ENCODE measurements around the gene TMEM144.
"Not testable (repeated sequence)": the region's sequence is repeated elsewhere in the genome, so short reads cannot be mapped to it uniquely, and the experiment has no call there.

Gene TMEM144

GRCh38 chr4:158250321-158250720 is 40.0 kb downstream of the TMEM144 start:
- no peaks in the 10 kb centered on the region for H3K36me3 ChIP-seq (ENCODE audit: control insufficient read depth, low read depth, low read length)
- no peaks in the 10 kb centered on the region for H3K27me3 ChIP-seq (ENCODE audit: control insufficient read depth, insufficient read depth, low read length)
- peaks cover 14% of the 10 kb centered on the region for H3K4me1 ChIP-seq (ENCODE audit: control insufficient read depth, low read depth, low read length)
- H3K27ac ChIP-seq (ENCODE audit: low read length): no peak overlapping the region
- no peak overlapping the region for H3K9ac ChIP-seq (ENCODE audit: low read length)
- no peak overlapping the region for H3K4me3 ChIP-seq (ENCODE audit: low read length)
- H3K9me3 ChIP-seq (ENCODE audit: control insufficient read depth, low read depth, low read length): no peaks in the 10 kb centered on the region

DNA sequence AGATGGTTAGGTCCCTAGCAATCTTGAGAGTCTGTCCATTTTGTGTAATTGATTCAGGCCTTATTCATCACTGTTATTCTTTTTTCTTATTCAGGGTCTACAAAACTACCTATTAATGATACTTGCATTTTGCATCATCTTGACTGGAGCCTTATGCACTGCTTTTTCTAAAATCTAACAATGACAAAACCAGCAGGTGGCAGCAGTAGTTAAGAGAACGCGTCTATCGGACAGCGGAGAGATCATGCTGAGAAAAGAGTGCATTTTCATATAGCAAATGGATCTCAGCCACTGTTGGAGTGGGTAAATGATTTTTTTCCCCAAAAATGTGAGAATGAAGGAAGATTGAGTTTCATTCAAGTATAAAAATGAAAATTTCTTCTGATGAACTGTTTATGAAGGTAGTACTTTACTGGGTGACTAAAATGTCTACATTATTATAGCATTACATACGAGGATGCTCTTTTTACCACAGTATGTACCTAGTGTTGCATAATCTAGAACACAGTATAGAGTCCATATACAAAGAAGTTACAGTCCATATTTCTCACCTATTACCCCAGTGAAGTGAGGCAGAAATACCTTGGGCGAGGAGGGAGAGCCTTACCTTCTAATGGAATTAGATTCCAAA is 43.2 kb downstream of the TMEM144 start:
- H3K9me3 ChIP-seq (ENCODE audit: control insufficient read depth, low read depth, low read length): no peaks in the 10 kb centered on the region
- H3K27ac ChIP-seq (ENCODE audit: low read length): no peak overlapping the region
- peaks cover 14% of the 10 kb centered on the region for H3K4me1 ChIP-seq (ENCODE audit: control insufficient read depth, low read depth, low read length)
- H3K36me3 ChIP-seq (ENCODE audit: control insufficient read depth, low read depth, low read length): no peaks in the 10 kb centered on the region
- H3K4me3 ChIP-seq (ENCODE audit: low read length): no peak overlapping the region
- no peaks in the 10 kb centered on the region for H3K27me3 ChIP-seq (ENCODE audit: control insufficient read depth, insufficient read depth, low read length)
- H3K9ac ChIP-seq (ENCODE audit: low read length): no peak overlapping the region

- H3K27ac ChIP-seq (ENCODE audit: low read length): no peak overlapping the region
- peaks cover 14% of the 10 kb centered on the region for H3K4me1 ChIP-seq (ENCODE audit: control insufficient read depth, low read depth, low read length)
- no peaks in the 10 kb centered on the region for H3K9me3 ChIP-seq (ENCODE audit: control insufficient read depth, low read depth, low read length)
- no peak overlapping the region for H3K4me3 ChIP-seq (ENCODE audit: low read length)
- H3K27me3 ChIP-seq (ENCODE audit: control insufficient read depth, insufficient read depth, low read length): no peaks in the 10 kb centered on the region
- H3K36me3 ChIP-seq (ENCODE audit: control insufficient read depth, low read depth, low read length): no peaks in the 10 kb centered on the region
- H3K9ac ChIP-seq (ENCODE audit: low read length): no peak overlapping the region
Measured at GRCh38 chr4:158254292-158254691, 44.0 kb downstream of the TMEM144 start.

- H3K27ac ChIP-seq (ENCODE audit: low read length): no peak overlapping the region
- peaks cover 21% of the 10 kb centered on the region for H3K4me1 ChIP-seq (ENCODE audit: control insufficient read depth, low read depth, low read length)
- H3K36me3 ChIP-seq (ENCODE audit: control insufficient read depth, low read depth, low read length): no peaks in the 10 kb centered on the region
- no peak overlapping the region for H3K9ac ChIP-seq (ENCODE audit: low read length)
- H3K27me3 ChIP-seq (ENCODE audit: control insufficient read depth, insufficient read depth, low read length): no peaks in the 10 kb centered on the region
- H3K9me3 ChIP-seq (ENCODE audit: control insufficient read depth, low read depth, low read length): no peaks in the 10 kb centered on the region
- no peak overlapping the region for H3K4me3 ChIP-seq (ENCODE audit: low read length)
Measured at GRCh38 chr4:158255727-158256324, 45.5 kb downstream of the TMEM144 start.

- no peaks in the 10 kb centered on the region for H3K27me3 ChIP-seq (ENCODE audit: control insufficient read depth, insufficient read depth, low read length)
- H3K4me1 ChIP-seq (ENCODE audit: control insufficient read depth, low read depth, low read length): peaks cover 31% of the 10 kb centered on the region
- no peaks in the 10 kb centered on the region for H3K36me3 ChIP-seq (ENCODE audit: control insufficient read depth, low read depth, low read length)
- H3K4me3 ChIP-seq (ENCODE audit: low read length): no peak overlapping the region
- no peak overlapping the region for H3K27ac ChIP-seq (ENCODE audit: low read length)
- H3K9me3 ChIP-seq (ENCODE audit: control insufficient read depth, low read depth, low read length): no peaks in the 10 kb centered on the region
- H3K9ac ChIP-seq (ENCODE audit: low read length): no peak overlapping the region
Measured at GRCh38 chr4:158259955-158260575, 49.8 kb downstream of the TMEM144 start.

DNA sequence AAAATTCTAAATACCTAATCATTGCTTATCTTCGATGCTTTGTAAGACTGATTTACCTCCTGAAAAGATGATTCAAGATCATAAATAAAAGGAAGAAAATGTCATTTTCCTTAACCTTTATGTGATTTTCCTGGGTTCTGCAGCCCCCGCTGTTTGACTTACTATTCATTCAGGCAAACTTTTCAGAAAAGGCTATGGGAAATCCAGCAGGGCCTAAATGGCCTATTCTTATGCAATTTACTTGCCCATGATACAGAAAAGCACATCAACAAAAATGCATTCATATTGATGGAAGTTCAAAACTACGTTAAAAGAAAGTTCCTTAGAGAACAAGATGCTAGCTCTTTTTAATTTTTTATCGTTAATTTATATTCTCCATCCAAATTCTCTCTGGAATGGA is 51.2 kb downstream of the TMEM144 start:
- Histone ChIP-seq H3K36me3 (ENCODE audit: control insufficient read depth, low read depth, low read length) (no peaks in the 10 kb centered on the region), H3K27ac (ENCODE audit: low read length) (peak overlapping the region; percentile 49), H3K4me1 (ENCODE audit: control insufficient read depth, low read depth, low read length) (peaks cover 31% of the 10 kb centered on the region), H3K9ac (ENCODE audit: low read length) (no peak overlapping the region), H3K4me3 (ENCODE audit: low read length) (peak overlapping the region; percentile 36), H3K9me3 (ENCODE audit: control insufficient read depth, low read depth, low read length) (no peaks in the 10 kb centered on the region), H3K27me3 (ENCODE audit: control insufficient read depth, insufficient read depth, low read length) (no peaks in the 10 kb centered on the region)

DNA sequence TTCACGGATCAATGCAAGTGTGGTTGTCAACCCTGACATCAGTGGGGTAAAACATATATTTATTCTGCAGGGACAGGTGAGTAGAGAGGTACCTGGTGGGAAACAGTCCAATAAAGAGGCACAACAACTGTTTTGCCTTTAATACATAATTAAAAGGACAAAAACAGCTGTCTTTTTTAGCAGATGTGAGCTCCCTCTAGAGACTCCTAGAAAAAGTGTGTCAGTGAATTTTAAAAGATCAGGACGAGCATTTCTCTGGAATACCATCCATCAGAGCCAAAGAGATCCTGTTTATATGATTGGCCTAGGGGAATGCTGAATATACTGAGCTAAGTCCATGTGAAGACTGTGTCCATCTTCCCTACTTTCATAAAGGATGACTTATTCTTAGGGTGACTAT is 58.3 kb downstream of the TMEM144 start:
- Histone ChIP-seq H3K9me3 (ENCODE audit: control insufficient read depth, low read depth, low read length) (no peaks in the 10 kb centered on the region), H3K36me3 (ENCODE audit: control insufficient read depth, low read depth, low read length) (no peaks in the 10 kb centered on the region), H3K4me1 (ENCODE audit: control insufficient read depth, low read depth, low read length) (peaks cover 11% of the 10 kb centered on the region), H3K4me3 (ENCODE audit: low read length) (no peak overlapping the region), H3K27ac (ENCODE audit: low read length) (no peak overlapping the region), H3K27me3 (ENCODE audit: control insufficient read depth, insufficient read depth, low read length) (no peaks in the 10 kb centered on the region), H3K9ac (ENCODE audit: low read length) (no peak overlapping the region)

GRCh38 chr4:158274636-158275035 is 64.3 kb downstream of the TMEM144 start:
- Histone ChIP-seq H3K9ac (ENCODE audit: low read length) (no peak overlapping the region), H3K36me3 (ENCODE audit: control insufficient read depth, low read depth, low read length) (no peaks in the 10 kb centered on the region), H3K27ac (ENCODE audit: low read length) (no peak overlapping the region), H3K4me1 (ENCODE audit: control insufficient read depth, low read depth, low read length) (peaks cover 13% of the 10 kb centered on the region), H3K9me3 (ENCODE audit: control insufficient read depth, low read depth, low read length) (no peaks in the 10 kb centered on the region), H3K4me3 (ENCODE audit: low read length) (no peak overlapping the region), H3K27me3 (ENCODE audit: control insufficient read depth, insufficient read depth, low read length) (no peaks in the 10 kb centered on the region)

- Histone ChIP-seq H3K4me3 (ENCODE audit: low read length) (no peak overlapping the region), H3K36me3 (ENCODE audit: control insufficient read depth, low read depth, low read length) (no peaks in the 10 kb centered on the region), H3K4me1 (ENCODE audit: control insufficient read depth, low read depth, low read length) (peaks cover 13% of the 10 kb centered on the region), H3K9ac (ENCODE audit: low read length) (no peak overlapping the region), H3K27me3 (ENCODE audit: control insufficient read depth, insufficient read depth, low read length) (no peaks in the 10 kb centered on the region), H3K27ac (ENCODE audit: low read length) (no peak overlapping the region), H3K9me3 (ENCODE audit: control insufficient read depth, low read depth, low read length) (no peaks in the 10 kb centered on the region)
Measured at GRCh38 chr4:158277558-158277957, 67.3 kb downstream of the TMEM144 start.

DNA sequence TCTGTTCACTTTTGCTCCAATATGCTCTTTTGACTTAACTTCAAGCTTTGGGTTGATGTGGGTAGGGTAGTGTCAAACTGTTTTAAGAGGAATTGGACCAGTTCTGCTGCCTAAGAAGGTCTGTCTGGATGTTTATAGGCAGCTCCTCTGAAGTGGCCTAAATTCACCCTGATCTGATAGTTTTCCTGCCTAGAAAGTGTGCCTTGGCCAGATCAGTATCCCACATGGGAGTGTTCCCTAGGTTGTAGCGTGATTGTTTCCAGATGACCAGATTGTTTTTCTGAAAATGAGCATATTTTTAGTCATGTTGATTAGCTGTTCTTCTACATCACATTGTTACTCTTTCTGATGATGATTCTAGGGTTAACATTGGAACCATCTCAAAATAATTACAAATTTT is 68.8 kb downstream of the TMEM144 start:
- not testable (repeated sequence) for H3K36me3 ChIP-seq (ENCODE audit: control insufficient read depth, low read depth, low read length); H3K27me3 ChIP-seq (ENCODE audit: control insufficient read depth, insufficient read depth, low read length); H3K27ac ChIP-seq (ENCODE audit: low read length); H3K4me3 ChIP-seq (ENCODE audit: low read length); H3K9ac ChIP-seq (ENCODE audit: low read length); H3K9me3 ChIP-seq (ENCODE audit: control insufficient read depth, low read depth, low read length); H3K4me1 ChIP-seq (ENCODE audit: control insufficient read depth, low read depth, low read length)

DNA sequence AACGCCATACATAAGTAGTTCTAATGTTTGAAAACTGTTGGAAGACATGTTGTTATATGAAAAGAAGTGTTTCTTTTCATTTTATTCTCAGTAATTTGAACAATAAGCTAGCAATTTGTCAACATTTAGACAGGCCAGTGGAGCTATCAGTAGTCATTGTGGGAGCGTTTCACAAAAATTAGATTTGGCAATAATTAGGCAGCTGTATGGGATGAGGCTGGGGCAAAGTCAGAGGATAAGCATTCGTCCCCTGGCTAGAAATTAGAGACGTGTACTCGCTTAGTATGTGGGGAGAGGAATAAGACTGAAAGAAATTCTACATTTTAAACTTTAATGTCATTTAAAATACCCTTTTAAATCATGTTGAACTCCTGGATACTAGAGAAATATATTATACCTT is 70.6 kb downstream of the TMEM144 start:
- H3K27ac ChIP-seq (ENCODE audit: low read length): no peak overlapping the region

DNA sequence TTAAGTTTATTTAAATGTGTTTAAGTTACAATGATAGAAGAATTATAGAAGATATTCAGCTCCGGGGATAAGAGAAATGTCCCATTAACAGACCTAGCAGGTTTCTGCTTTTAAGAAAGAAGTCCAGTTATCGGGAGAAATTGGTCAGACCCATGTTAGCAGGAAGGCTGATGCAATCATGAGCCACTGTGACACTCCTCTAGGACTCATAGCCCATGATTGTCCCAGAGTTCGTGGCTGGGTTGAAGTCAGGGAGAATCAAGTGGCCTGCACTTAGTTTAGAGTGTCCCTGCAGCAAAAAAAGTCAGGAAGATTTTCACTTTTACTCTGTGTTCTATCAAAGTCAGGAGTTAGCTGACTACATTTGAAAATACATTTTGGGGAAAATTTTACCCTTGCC is 72.0 kb downstream of the TMEM144 start:
- Histone ChIP-seq H3K27me3 (ENCODE audit: control insufficient read depth, insufficient read depth, low read length) (no peaks in the 10 kb centered on the region), H3K4me1 (ENCODE audit: control insufficient read depth, low read depth, low read length) (peaks cover 14% of the 10 kb centered on the region), H3K36me3 (ENCODE audit: control insufficient read depth, low read depth, low read length) (no peaks in the 10 kb centered on the region), H3K9ac (ENCODE audit: low read length) (no peak overlapping the region), H3K9me3 (ENCODE audit: control insufficient read depth, low read depth, low read length) (no peaks in the 10 kb centered on the region), H3K4me3 (ENCODE audit: low read length) (no peak overlapping the region), H3K27ac (ENCODE audit: low read length) (no peak overlapping the region)

More for the DNA sequence above, 70.6 kb downstream of the TMEM144 start:
- H3K4me1 ChIP-seq (ENCODE audit: control insufficient read depth, low read depth, low read length): peaks cover 2% of the 10 kb centered on the region
- no peak overlapping the region for H3K9ac ChIP-seq (ENCODE audit: low read length)
- H3K36me3 ChIP-seq (ENCODE audit: control insufficient read depth, low read depth, low read length): no peaks in the 10 kb centered on the region
- H3K4me3 ChIP-seq (ENCODE audit: low read length): no peak overlapping the region
- no peaks in the 10 kb centered on the region for H3K9me3 ChIP-seq (ENCODE audit: control insufficient read depth, low read depth, low read length)
- H3K27me3 ChIP-seq (ENCODE audit: control insufficient read depth, insufficient read depth, low read length): no peaks in the 10 kb centered on the region
